ENCODE results near the gene AEBP1.

GRCh38 chr7:44106311-44107065 is 2.3 kb downstream of the AEBP1 start:
- no peak for TF ChIP-seq CTCF (IDR thresholded peaks at IDR 0.05)
- no peak for TF ChIP-seq POLR2A (IDR thresholded peaks at IDR 0.05)
- TF ChIP-seq EP300 (IDR thresholded peaks at IDR 0.05; ENCODE audit: low read depth), result no peak
